Mesodermal cell (in vitro differentiated cells): ENCODE measurements around the gene PCDHB10.
"Not testable (repeated sequence)": the region's sequence is repeated elsewhere in the genome, so short reads cannot be mapped to it uniquely, and the experiment has no call there.

Source experiments
- H3K27ac ChIP-seq: 2 replicates; pipeline ENCODE4 v1.7.0; 2013; ENCODE audit warnings: mild to moderate bottlenecking, low read depth, low read length, moderate library complexity; ENCODE audit not compliant: severe bottlenecking
- H3K36me3 ChIP-seq: 2 replicates; pipeline ENCODE4 v1.7.1; 2013; ENCODE audit warnings: mild to moderate bottlenecking, low read length, moderate library complexity; ENCODE audit not compliant: control insufficient read depth, insufficient read depth
- H3K4me1 ChIP-seq: one replicate; pipeline ENCODE4 v1.7.1; 2013; ENCODE audit warnings: mild to moderate bottlenecking, low read length; ENCODE audit not compliant: insufficient read depth, control insufficient read depth, poor library complexity, severe bottlenecking
- H3K4me3 ChIP-seq: 2 replicates; pipeline ENCODE4 v1.7.0; 2013; ENCODE audit warnings: low read length, control low read depth, mild to moderate bottlenecking; ENCODE audit not compliant: insufficient read depth, poor library complexity, severe bottlenecking; ENCODE audit errors: extremely low read depth
- H3K9me3 ChIP-seq: 2 replicates; pipeline ENCODE4 v1.7.1; 2013; ENCODE audit warnings: mild to moderate bottlenecking, low read length, moderate library complexity; ENCODE audit not compliant: control insufficient read depth
- WGBS, 2 experiments: methylation state at CpG; one replicate each; pipeline ENCODE4 v1.1.5; 2013; ENCODE audit warnings: missing lambda C conversion rate in 2 of 2; ENCODE audit not compliant: insufficient coverage in 2 of 2; 5-methylcytosine and 5-hydroxymethylcytosine counted together

Gene PCDHB10

GRCh38 chr5:141215504-141215903 is 23.4 kb downstream of the PCDHB10 start:
- not testable (repeated sequence) for H3K27ac ChIP-seq, H3K4me3 ChIP-seq, H3K9me3 ChIP-seq, H3K36me3 ChIP-seq, H3K4me1 ChIP-seq
- 92 to 96% methylated on average over 13 to 25 of the region's 40 CpGs for WGBS, 2 experiments

- not testable (repeated sequence) for H3K36me3 ChIP-seq, H3K27ac ChIP-seq, H3K4me1 ChIP-seq, H3K9me3 ChIP-seq, H3K4me3 ChIP-seq
- WGBS, 2 experiments = 80 to 97% methylated on average over 3 to 7 of the region's 26 CpGs
Observed at GRCh38 chr5:141216035-141216434, 23.9 kb downstream of the PCDHB10 start.

GRCh38 chr5:141223112-141223783 is 31.1 kb downstream of the PCDHB10 start, which contains the start of gene PCDHB14:
Gene PCDHB14 (plus strand): TSS chr5:141223343. CDS start chr5:141223506, 163 bp downstream.
- no peak within 1 kb of the TSS for H3K27ac ChIP-seq
- no peaks in the 10 kb centered on the region for H3K36me3 ChIP-seq
- H3K9me3 ChIP-seq = peaks cover 9% of the 10 kb centered on the region
- no peaks in the 10 kb centered on the region for H3K4me1 ChIP-seq
- no peak within 1 kb of the TSS for H3K4me3 ChIP-seq
- WGBS, 2 experiments = 52 to 56% methylated on average over 13 to 15 of the region's 15 CpGs

- H3K4me1 ChIP-seq, H3K9me3 ChIP-seq, H3K4me3 ChIP-seq, H3K27ac ChIP-seq, H3K36me3 ChIP-seq: not testable (repeated sequence)
- 93 to 96% methylated on average over 11 to 20 of the region's 40 CpGs for WGBS, 2 experiments
Observed at GRCh38 chr5:141224844-141225243, 32.7 kb downstream of the PCDHB10 start.

GRCh38 chr5:141225421-141225820 is 33.3 kb downstream of the PCDHB10 start:
- not testable (repeated sequence) for H3K9me3 ChIP-seq, H3K36me3 ChIP-seq, H3K27ac ChIP-seq, H3K4me3 ChIP-seq, H3K4me1 ChIP-seq
- WGBS, 2 experiments = 94 to 96% methylated on average over 9 to 21 of the region's 30 CpGs

- H3K36me3 ChIP-seq = no peaks in the 10 kb centered on the region
- peaks cover 26% of the 10 kb centered on the region for H3K9me3 ChIP-seq
- H3K27ac ChIP-seq = no peak overlapping the region
- H3K4me3 ChIP-seq = no peak overlapping the region
- no peaks in the 10 kb centered on the region for H3K4me1 ChIP-seq
- WGBS, 2 experiments = 88% methylated on average over 13 to 14 of the region's 15 CpGs
Observed at GRCh38 chr5:141234109-141234667, 42.0 kb downstream of the PCDHB10 start.

- H3K36me3 ChIP-seq, H3K4me3 ChIP-seq, H3K27ac ChIP-seq, H3K4me1 ChIP-seq: not testable (repeated sequence)
- WGBS, 2 experiments = 96 to 97% methylated on average over 18 to 27 of the region's 40 CpGs
- H3K9me3 ChIP-seq = peaks cover 38% of the 10 kb centered on the region
Observed at GRCh38 chr5:141235922-141236321, 43.8 kb downstream of the PCDHB10 start.

GRCh38 chr5:141236516-141237313 is 44.6 kb downstream of the PCDHB10 start:
- Histone ChIP-seq H3K4me3 (no peak overlapping the region), H3K27ac (no peak overlapping the region), H3K36me3 (no peaks in the 10 kb centered on the region), H3K4me1 (no peaks in the 10 kb centered on the region), H3K9me3 (peaks cover 41% of the 10 kb centered on the region)
- WGBS, 2 experiments = 93 to 96% methylated on average over 24 to 29 of the region's 32 CpGs

GRCh38 chr5:141241496-141241895 is 49.3 kb downstream of the PCDHB10 start:
- H3K27ac ChIP-seq = no peak overlapping the region
- no peaks in the 10 kb centered on the region for H3K4me1 ChIP-seq
- no peaks in the 10 kb centered on the region for H3K36me3 ChIP-seq
- H3K9me3 ChIP-seq = peaks cover 51% of the 10 kb centered on the region
- no peak overlapping the region for H3K4me3 ChIP-seq
- WGBS, 2 experiments = 96 to 97% methylated on average over 37 to 43 of the region's 43 CpGs
